H9 (cell line): ENCODE measurements around the gene LOXHD1. TPM values are rescaled to one million over a fixed set of nuclear protein-coding genes. Genes with fewer than 3 reads are reported as not detected.

ENCODE experiments used
- DNase-seq: peaks from one replicate; pipeline ENCODE4 v3.0.0-alpha.2; 2017
- H2AFZ ChIP-seq: one replicate; pipeline ENCODE4 v1.6.1; 2013; ENCODE audit warnings: mild to moderate bottlenecking, low read length, control low read depth, moderate library complexity
- H2AK5ac ChIP-seq: 2 replicates; pipeline ENCODE4 v1.6.1; 2013; ENCODE audit warnings: low read length, control low read depth, mixed read lengths; ENCODE audit not compliant: insufficient read length
- H2BK120ac ChIP-seq: one replicate; pipeline ENCODE4 v1.6.1; 2013; ENCODE audit warnings: low read depth, mild to moderate bottlenecking, low read length, control low read depth, inconsistent platforms; ENCODE audit not compliant: poor library complexity, severe bottlenecking
- H2BK12ac ChIP-seq: 2 replicates; pipeline ENCODE4 v1.6.1; 2013; ENCODE audit warnings: low read length, control low read depth, mixed read lengths, low read depth; ENCODE audit not compliant: insufficient read length
- H2BK15ac ChIP-seq: 2 replicates; pipeline ENCODE4 v1.6.1; 2013; ENCODE audit warnings: low read depth, low read length, control low read depth
- H2BK20ac ChIP-seq: one replicate; pipeline ENCODE4 v1.6.1; 2013; ENCODE audit warnings: low read depth, mild to moderate bottlenecking, low read length, control low read depth, inconsistent platforms; ENCODE audit not compliant: poor library complexity, severe bottlenecking
- H2BK5ac ChIP-seq: 2 replicates; pipeline ENCODE4 v1.6.1; 2013; ENCODE audit warnings: low read length, control low read depth, mixed read lengths; ENCODE audit not compliant: insufficient read length
- H3K14ac ChIP-seq: 2 replicates; pipeline ENCODE4 v1.6.1; 2013; ENCODE audit warnings: low read length, control low read depth; ENCODE audit not compliant: insufficient read depth
- H3K18ac ChIP-seq: 2 replicates; pipeline ENCODE4 v1.6.1; 2013; ENCODE audit warnings: low read depth, mild to moderate bottlenecking, mixed read lengths, low read length, control low read depth; ENCODE audit not compliant: insufficient read length
- H3K23ac ChIP-seq: 2 replicates; pipeline ENCODE4 v1.6.1; 2013; ENCODE audit warnings: low read length, control low read depth, mixed read lengths, low read depth; ENCODE audit not compliant: insufficient read length
- H3K23me2 ChIP-seq: 2 replicates; pipeline ENCODE4 v1.6.1; 2013; ENCODE audit warnings: low read depth, mild to moderate bottlenecking, mixed read lengths, low read length, control low read depth; ENCODE audit not compliant: insufficient read length, poor library complexity, severe bottlenecking
- H3K27ac ChIP-seq: 2 replicates; pipeline ENCODE4 v1.5.1; 2013; ENCODE audit warnings: low read length, control low read depth, mixed read lengths, low read depth; ENCODE audit not compliant: insufficient read length
- H3K27me3 ChIP-seq: 2 replicates; pipeline ENCODE4 v1.6.1; 2013; ENCODE audit warnings: low read length, control low read depth, inconsistent platforms; ENCODE audit not compliant: insufficient read depth
- H3K4ac ChIP-seq: 2 replicates; pipeline ENCODE4 v1.6.1; 2013; ENCODE audit warnings: low read depth, mild to moderate bottlenecking, control low read depth, inconsistent platforms, low read length, moderate library complexity
- H3K4me1 ChIP-seq: 2 replicates; pipeline ENCODE4 v1.6.1; 2013; ENCODE audit warnings: low read length, control low read depth, inconsistent platforms; ENCODE audit not compliant: insufficient read depth
- H3K4me2 ChIP-seq: 2 replicates; pipeline ENCODE4 v1.6.1; 2013; ENCODE audit warnings: low read length, control low read depth, mixed read lengths; ENCODE audit not compliant: insufficient read length, insufficient read depth
- H3K56ac ChIP-seq: 2 replicates; pipeline ENCODE4 v1.6.1; 2013; ENCODE audit warnings: low read depth, mild to moderate bottlenecking, mixed read lengths, low read length, control low read depth; ENCODE audit not compliant: insufficient read length
- H3K79me1 ChIP-seq: 2 replicates; pipeline ENCODE4 v1.6.1; 2013; ENCODE audit warnings: low read depth, mild to moderate bottlenecking, moderate library complexity, low read length, control low read depth, inconsistent platforms; ENCODE audit not compliant: insufficient read depth, poor library complexity, severe bottlenecking
- H3K79me2 ChIP-seq: 2 replicates; pipeline ENCODE4 v1.6.1; 2013; ENCODE audit warnings: low read length, control low read depth, inconsistent platforms; ENCODE audit not compliant: insufficient read depth
- H3K9ac ChIP-seq: 2 replicates; pipeline ENCODE4 v1.6.1; 2013; ENCODE audit warnings: low read length, control low read depth, mixed read lengths; ENCODE audit not compliant: insufficient read length; ENCODE audit errors: extremely low read depth
- H3K9me3 ChIP-seq: one replicate; pipeline ENCODE4 v1.6.1; 2013; ENCODE audit warnings: low read depth, low read length, inconsistent platforms; ENCODE audit not compliant: control insufficient read depth
- H3T11ph ChIP-seq: one replicate; pipeline ENCODE4 v1.6.1; 2013; ENCODE audit warnings: mild to moderate bottlenecking, low read length, control low read depth, inconsistent platforms
- H4K20me1 ChIP-seq: one replicate; pipeline ENCODE4 v1.6.1; 2013; ENCODE audit not compliant: control insufficient read depth, insufficient read length, insufficient read depth
- H4K5ac ChIP-seq: 2 replicates; pipeline ENCODE4 v1.6.1; 2013; ENCODE audit warnings: low read depth, mild to moderate bottlenecking, mixed read lengths, low read length, control low read depth; ENCODE audit not compliant: insufficient read length
- H4K8ac ChIP-seq: replicated peaks from 2 replicates; pipeline ENCODE4 v1.6.1; 2013; ENCODE audit warnings: low read length, control low read depth, mixed read lengths, low read depth; ENCODE audit not compliant: insufficient read length
- H4K91ac ChIP-seq: 2 replicates; pipeline ENCODE4 v1.6.1; 2013; ENCODE audit warnings: low read depth, mild to moderate bottlenecking, moderate library complexity, mixed read lengths, low read length, control low read depth; ENCODE audit not compliant: insufficient read length
- H3K27ac Mint-ChIP-seq, 3 experiments: 2 replicates in 2 of 3; 3 replicates in 1 of 3; pipeline ENCODE4 v1.8.0; 2020 to 2021; ENCODE audit warnings: mixed read lengths in 3 of 3, mild to moderate bottlenecking in 1 of 3, moderate library complexity in 1 of 3
- H3K27me3 Mint-ChIP-seq: 2 replicates; pipeline ENCODE4 v1.8.0; 2021; ENCODE audit warnings: low read depth, mild to moderate bottlenecking, moderate library complexity, mixed read lengths
- H3K36me3 Mint-ChIP-seq, 3 experiments: 2 replicates in 2 of 3; 3 replicates in 1 of 3; pipeline ENCODE4 v1.8.0; 2020 to 2021; ENCODE audit warnings: low read depth in 3 of 3, mixed read lengths in 3 of 3; ENCODE audit not compliant: insufficient read depth in 1 of 3
- H3K4me1 Mint-ChIP-seq, 2 experiments: 2 replicates each; pipeline ENCODE4 v1.8.0; 2020; ENCODE audit warnings: mixed read lengths in 2 of 2
- H3K4me3 Mint-ChIP-seq, 2 experiments: 2 replicates in 1 of 2; 3 replicates in 1 of 2; pipeline ENCODE4 v1.8.0; 2020 to 2021; ENCODE audit warnings: mild to moderate bottlenecking in 2 of 2, mixed read lengths in 2 of 2, moderate library complexity in 1 of 2
- H3K9me3 Mint-ChIP-seq, 2 experiments: 2 replicates in 1 of 2; 3 replicates in 1 of 2; pipeline ENCODE4 v1.8.0; 2020; ENCODE audit warnings: mild to moderate bottlenecking in 2 of 2, mixed read lengths in 2 of 2, moderate library complexity in 1 of 2
- CTCF ChIP-seq: fragments of 200-600 bp; sonication (generic); conservative IDR thresholded peaks from 3 replicates; pipeline ENCODE4 v1.8.0; 2021; ENCODE audit warnings: antibody characterized with exemption, mild to moderate bottlenecking
- WGBS: extraction: QIAGEN DNeasy Blood & Tissue Kit; methylation state at CpG from one replicate; pipeline ENCODE4 v1.1.7; 2013; ENCODE audit warnings: missing lambda C conversion rate, low lambda C conversion rate, mixed read lengths; ENCODE audit not compliant: insufficient read length; ENCODE audit errors: extremely low coverage; 5-methylcytosine and 5-hydroxymethylcytosine counted together
- total RNA-seq: library from RNA; stranded (reverse); gene quantifications from 2 replicates; pipeline ENCODE4 v1.2.1, GENCODE V29; 2021

The LOXHD1 gene
- total RNA-seq, 1 experiment from 2014 or later: 0.07 TPM

- Histone ChIP-seq H4K20me1 (no peaks in the 10 kb centered on the region), H2BK20ac (no peak overlapping the region), H3K9ac (no peak overlapping the region), H2BK12ac (no peak overlapping the region), H3K79me1 (no peaks in the 10 kb centered on the region), H3K56ac (no peak overlapping the region), H3K27ac (no peak overlapping the region), H3K4me1 (peaks cover 2% of the 10 kb centered on the region; the same call in 1 of the 2 replicates), H2AK5ac (no peak overlapping the region), H3K4me2 (no peak overlapping the region), H3K14ac (peak overlapping the region; percentile 52; the same call in 1 of the 2 replicates), H3K23ac (no peak overlapping the region), H3K27me3 (no peaks in the 10 kb centered on the region), H3K18ac (no peak overlapping the region), H3K9me3 (no peaks in the 10 kb centered on the region), H3K79me2 (no peaks in the 10 kb centered on the region), H3K4ac (no peak overlapping the region), H2BK15ac (no peak overlapping the region), H2BK5ac (no peak overlapping the region), H4K8ac (no peak overlapping the region), H4K5ac (no peak overlapping the region), H3T11ph (no peak overlapping the region), H2AFZ (no peak overlapping the region), H2BK120ac (no peak overlapping the region), H3K23me2 (no peaks in the 10 kb centered on the region), H4K91ac (no peak overlapping the region)
- no peak for TF ChIP-seq CTCF
- Mint-ChIP-seq H3K27ac (peak overlapping the region in 1 of 3 experiments; percentile 14; a peak in 1 of 7 replicates), H3K4me3 (no peak overlapping the region), H3K9me3 (no peaks in the 10 kb centered on the region; a peak in 1 of 5 replicates), H3K36me3 (no peaks in the 10 kb centered on the region), H3K4me1 (peaks cover 5 to 6% of the 10 kb centered on the region in 2 experiments; a peak in 3 of 4 replicates), H3K27me3 (peaks cover 2% of the 10 kb centered on the region; the same call in 1 of the 2 replicates)
- DNase-seq: no peak
- WGBS: no CpG with 5 or more reads among the region's 14 CpGs
Measured at GRCh38 chr18:46474487-46475389, 182.3 kb downstream of the LOXHD1 start.
